ENCODE results near the gene BHLHA15. TPM values are rescaled to one million over a fixed set of nuclear protein-coding genes. Genes with fewer than 3 reads are reported as not detected.

Gene BHLHA15
- polyA plus RNA-seq, 1 of the 3 experiments (the other 2 are of a cell fraction), result 0.10 TPM

- TF ChIP-seq, protein P1, sequence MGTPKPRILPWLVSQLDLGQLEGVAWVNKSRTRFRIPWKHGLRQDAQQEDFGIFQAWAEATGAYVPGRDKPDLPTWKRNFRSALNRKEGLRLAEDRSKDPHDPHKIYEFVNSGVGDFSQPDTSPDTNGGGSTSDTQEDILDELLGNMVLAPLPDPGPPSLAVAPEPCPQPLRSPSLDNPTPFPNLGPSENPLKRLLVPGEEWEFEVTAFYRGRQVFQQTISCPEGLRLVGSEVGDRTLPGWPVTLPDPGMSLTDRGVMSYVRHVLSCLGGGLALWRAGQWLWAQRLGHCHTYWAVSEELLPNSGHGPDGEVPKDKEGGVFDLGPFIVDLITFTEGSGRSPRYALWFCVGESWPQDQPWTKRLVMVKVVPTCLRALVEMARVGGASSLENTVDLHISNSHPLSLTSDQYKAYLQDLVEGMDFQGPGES (IDR thresholded peaks at IDR 0.05; ENCODE audit: low read depth, low read length), result no peak
- TF ChIP-seq PBX3 (IDR thresholded peaks at IDR 0.05) (no peak), CHD2 (IDR thresholded peaks at IDR 0.05; ENCODE audit: low read length, partially characterized antibody) (no peak), EZH2phosphoT487 (IDR thresholded peaks at IDR 0.05; ENCODE audit: borderline replicate concordance, low read depth) (no peak), MEF2A (IDR thresholded peaks at IDR 0.05; ENCODE audit: borderline replicate concordance, low read depth) (no peak), JUND (IDR thresholded peaks at IDR 0.05) (no peak)
- H3K27me3 ChIP-seq (ENCODE audit: insufficient read depth), result no peaks in the 10 kb centered on the region
- WGBS (ENCODE audit: low lambda C conversion rate), result 87% methylated on average over 17 of the region's 32 CpGs
- H3K27ac ChIP-seq (ENCODE audit: low read depth in 2 of 2, low read length in 1 of 2), result no peak overlapping the region
- H3K36me3 ChIP-seq (replicated peaks in 1 of 2; ENCODE audit: control insufficient read depth in 1 of 2, insufficient read depth in 2 of 2, low read length in 1 of 2), result peaks cover 0 to 5% of the 10 kb centered on the region in 2 experiments
- H3K4me3 ChIP-seq (ENCODE audit: low read depth in 2 of 2, low read length in 1 of 2), result no peak overlapping the region
- POLR2A ChIA-PET, result no interaction called here
- no peak overlapping the region for H3K4me2 ChIP-seq
- H3K9me2 ChIP-seq, result no peaks in the 10 kb centered on the region
- H4K20me1 ChIP-seq (ENCODE audit: insufficient read depth), result no peaks in the 10 kb centered on the region
- no peaks in the 10 kb centered on the region for H3K79me2 ChIP-seq (ENCODE audit: insufficient read depth)
- H3K9ac ChIP-seq, result no peak overlapping the region
- DNase-seq, result peak; percentile 56
- H3K4me1 ChIP-seq (ENCODE audit: control insufficient read depth in 1 of 2, insufficient read depth in 2 of 2, low read depth in 1 of 2, low read length in 1 of 2), result peaks cover 0 to 2% of the 10 kb centered on the region in 2 experiments; a peak in 1 of 4 replicates
- H3K9me3 ChIP-seq, result no peaks in the 10 kb centered on the region
- H3F3A ChIP-seq (replicated peaks; ENCODE audit: insufficient read depth), result no peaks in the 10 kb centered on the region
- no peak overlapping the region for H2AFZ ChIP-seq (ENCODE audit: low read depth)
- CTCF ChIA-PET, result interaction anchor here (1.7 kb wide), 1 partner anchor 65 kb away, joined by 4 read pairs; no protein-coding TSS in a partner anchor
These were observed 22.2 kb downstream of the BHLHA15 start for GRCh38 chr7:98233219-98234070.

- Histone ChIP-seq H3K9ac (no peak overlapping the region), H3K27ac (ENCODE audit: low read depth in 2 of 2, low read length in 1 of 2) (no peak overlapping the region), H3K27me3 (ENCODE audit: insufficient read depth) (no peaks in the 10 kb centered on the region), H3K4me1 (ENCODE audit: control insufficient read depth in 1 of 2, insufficient read depth in 2 of 2, low read depth in 1 of 2, low read length in 1 of 2) (peaks cover 0 to 2% of the 10 kb centered on the region in 2 experiments; a peak in 1 of 4 replicates), H3K9me3 (no peaks in the 10 kb centered on the region), H3K79me2 (ENCODE audit: insufficient read depth) (no peaks in the 10 kb centered on the region), H3K4me2 (no peak overlapping the region), H4K20me1 (ENCODE audit: insufficient read depth) (no peaks in the 10 kb centered on the region), H3K4me3 (ENCODE audit: low read depth in 2 of 2, low read length in 1 of 2) (no peak overlapping the region), H3K36me3 (replicated peaks in 1 of 2; ENCODE audit: control insufficient read depth in 1 of 2, insufficient read depth in 2 of 2, low read length in 1 of 2) (peaks cover 0 to 8% of the 10 kb centered on the region in 2 experiments), H3F3A (replicated peaks; ENCODE audit: insufficient read depth) (no peaks in the 10 kb centered on the region), H2AFZ (ENCODE audit: low read depth) (no peak overlapping the region), H3K9me2 (no peaks in the 10 kb centered on the region)
- WGBS (ENCODE audit: low lambda C conversion rate), result 93% methylated on average over 10 of the region's 10 CpGs
- TF ChIP-seq ELF1 (IDR thresholded peaks at IDR 0.05), result no peak
- peak; percentile 37 for TF ChIP-seq CTCF (IDR thresholded peaks at IDR 0.05)
- TF ChIP-seq PBX3 (IDR thresholded peaks at IDR 0.05), result no peak
- no peak for TF ChIP-seq CHD2 (IDR thresholded peaks at IDR 0.05; ENCODE audit: low read length, partially characterized antibody)
- TF ChIP-seq TAF1 (IDR thresholded peaks at IDR 0.05; ENCODE audit: borderline replicate concordance, low read depth, low read length), result no peak
- DNase-seq, result no peak
- CTCF ChIA-PET, result interaction anchor here (0.8 to 1.7 kb wide), 3 partner anchors 66 to 213 kb away, joined by 3 to 4 read pairs (median 3); no protein-coding TSS in a partner anchor
- POLR2A ChIA-PET, result interaction anchor here (1.3 kb wide), 1 partner anchor 46 kb away, joined by 5 read pairs; no protein-coding TSS in a partner anchor
These were observed 23.3 kb downstream of the BHLHA15 start for GRCh38 chr7:98234429-98235147.

All from SK-N-SH (cell line).